H1 (cell line): ENCODE measurements around the gene PTPN1. TPM values are rescaled to one million over a fixed set of nuclear protein-coding genes. Genes with fewer than 3 reads are reported as not detected.

Experiments used
- CTCF ChIA-PET: fragments of 300-600 bp; sonication (Branson Sonifier 250); formaldehyde crosslinking; loops from one replicate; lab custom pipeline; 2021; ENCODE audit not compliant: partially characterized antibody; lab: Charles Lee
- POLR2A ChIA-PET: fragments of 300-600 bp; sonication (Branson Sonifier 250); formaldehyde crosslinking; loops from one replicate; lab custom pipeline; 2021; ENCODE audit warnings: inconsistent platforms; ENCODE audit not compliant: partially characterized antibody; lab: Charles Lee
- DNase-seq, 2 experiments: peaks; one replicate each; pipeline versions ENCODE4 v3.0.0 to v3.0.0-alpha.2; 2010 to 2022; ENCODE audit warnings: low spot score in 2 of 2, low read depth in 1 of 2, mixed read lengths in 1 of 2
- FAIRE-seq: peaks from 2 replicates; lab custom pipeline; 2011; peaks lifted over from hg19 to GRCh38; lab: Jason Lieb, UNC
- H2AFZ ChIP-seq: 2 replicates; pipeline ENCODE4 v1.8.1; 2012; ENCODE audit warnings: low read length, inconsistent platforms
- H2AK5ac ChIP-seq: 2 replicates; pipeline ENCODE4 v1.6.1; 2013; ENCODE audit warnings: low read depth, low read length
- H2BK120ac ChIP-seq: replicated peaks from 2 replicates; pipeline ENCODE3; 2013; ENCODE audit warnings: low read depth, low read length, inconsistent platforms
- H2BK12ac ChIP-seq: 2 replicates; pipeline ENCODE4 v1.6.1; 2013; ENCODE audit warnings: low read depth, low read length
- H2BK15ac ChIP-seq: 2 replicates; pipeline ENCODE4 v1.6.1; 2013; ENCODE audit warnings: low read length
- H2BK20ac ChIP-seq: 2 replicates; pipeline ENCODE4 v1.6.1; 2013; ENCODE audit warnings: low read length
- H2BK5ac ChIP-seq: 2 replicates; pipeline ENCODE4 v1.6.1; 2013; ENCODE audit warnings: low read depth, low read length
- H3K14ac ChIP-seq: 2 replicates; pipeline ENCODE4 v1.6.1; 2013; ENCODE audit warnings: inconsistent platforms; ENCODE audit not compliant: insufficient read length
- H3K18ac ChIP-seq: 2 replicates; pipeline ENCODE4 v1.6.1; 2013; ENCODE audit warnings: low read length; ENCODE audit errors: extremely low read depth
- H3K23ac ChIP-seq: 2 replicates; pipeline ENCODE4 v1.6.1; 2013; ENCODE audit warnings: inconsistent platforms; ENCODE audit not compliant: insufficient read length
- H3K23me2 ChIP-seq: 2 replicates; pipeline ENCODE4 v1.6.1; 2013; ENCODE audit warnings: low read depth, low read length
- H3K27ac ChIP-seq: 2 replicates; pipeline ENCODE4 v1.6.1; 2011; ENCODE audit warnings: low read depth, low read length, inconsistent platforms
- H3K27me3 ChIP-seq, 4 experiments: replicated peaks in 1 of 4; 1 replicate in 1 of 4; 2 replicates in 3 of 4; pipeline versions ENCODE4 v1.6.1 to v1.8.1; 2011 to 2013; ENCODE audit warnings: low read length in 3 of 4, mild to moderate bottlenecking in 3 of 4, inconsistent platforms in 2 of 4, mixed read lengths in 2 of 4, moderate library complexity in 1 of 4; ENCODE audit not compliant: control insufficient read depth in 3 of 4, insufficient read depth in 3 of 4; ENCODE audit errors: extremely low read depth in 1 of 4
- H3K36me3 ChIP-seq, 4 experiments: 2 replicates each; pipeline versions ENCODE4 v1.6.1 to v1.8.1; 2011 to 2013; ENCODE audit warnings: mild to moderate bottlenecking in 4 of 4, low read length in 3 of 4, moderate library complexity in 2 of 4, control low read depth in 1 of 4, inconsistent platforms in 1 of 4; ENCODE audit not compliant: insufficient read depth in 4 of 4, control insufficient read depth in 2 of 4
- H3K4ac ChIP-seq: replicated peaks from 2 replicates; pipeline ENCODE3; 2013; ENCODE audit warnings: low read length, low read depth, mixed read lengths, inconsistent platforms; ENCODE audit not compliant: insufficient read length
- H3K4me1 ChIP-seq, 4 experiments: replicated peaks in 1 of 4; 1 replicate in 1 of 4; 2 replicates in 3 of 4; pipeline versions ENCODE4 v1.6.1 to v1.8.1; 2011 to 2013; ENCODE audit warnings: low read length in 3 of 4, inconsistent platforms in 2 of 4, mixed read lengths in 1 of 4; ENCODE audit not compliant: insufficient read depth in 4 of 4, control insufficient read depth in 3 of 4
- H3K4me2 ChIP-seq, 2 experiments: 2 replicates each; pipeline versions ENCODE4 v1.6.1 to v1.8.1; 2011 to 2013; ENCODE audit warnings: low read depth in 2 of 2, low read length in 2 of 2, control low read depth in 1 of 2, inconsistent platforms in 1 of 2, mild to moderate bottlenecking in 1 of 2; ENCODE audit not compliant: insufficient read depth in 1 of 2
- H3K4me3 ChIP-seq, 4 experiments: fragments of 200-600, 300-600 bp in 1 of 4; sonication (generic), shearing (Covaris generic), sonication (Bioruptor Twin) in 1 of 4; 2 replicates each; pipeline versions ENCODE4 v1.5.1 to v1.8.1; 2011 to 2016; ENCODE audit warnings: low read length in 4 of 4, low read depth in 3 of 4, control low read depth in 2 of 4, inconsistent platforms in 2 of 4, mild to moderate bottlenecking in 2 of 4, mixed read lengths in 1 of 4, moderate library complexity in 1 of 4; ENCODE audit not compliant: insufficient read depth in 2 of 4; ENCODE audit errors: extremely low read depth in 1 of 4
- H3K56ac ChIP-seq: replicated peaks from 2 replicates; pipeline ENCODE3; 2013; ENCODE audit warnings: low read depth, mild to moderate bottlenecking, mixed read lengths, low read length, inconsistent platforms; ENCODE audit not compliant: insufficient read length
- H3K79me1 ChIP-seq: 2 replicates; pipeline ENCODE4 v1.6.1; 2013; ENCODE audit warnings: low read depth, low read length, control low read depth
- H3K79me2 ChIP-seq, 2 experiments: 2 replicates each; pipeline versions ENCODE4 v1.6.1 to v1.8.1; 2012 to 2013; ENCODE audit warnings: low read length in 2 of 2, mild to moderate bottlenecking in 2 of 2, inconsistent platforms in 1 of 2; ENCODE audit not compliant: insufficient read depth in 2 of 2, control insufficient read depth in 1 of 2
- H3K9ac ChIP-seq, 4 experiments: replicated peaks in 1 of 4; 1 replicate in 1 of 4; 2 replicates in 3 of 4; pipeline versions ENCODE4 v1.6.1 to v1.8.1; 2011 to 2013; ENCODE audit warnings: low read depth in 3 of 4, low read length in 3 of 4, control low read depth in 2 of 4, mild to moderate bottlenecking in 2 of 4, moderate library complexity in 2 of 4, inconsistent platforms in 1 of 4; ENCODE audit errors: extremely low read depth in 1 of 4
- H3K9me3 ChIP-seq, 2 experiments: 2 replicates each; pipeline versions ENCODE4 v1.6.1 to v1.8.1; 2012 to 2013; ENCODE audit warnings: mild to moderate bottlenecking in 2 of 2, moderate library complexity in 2 of 2, control low read depth in 1 of 2, inconsistent platforms in 1 of 2, low read depth in 1 of 2, low read length in 1 of 2, mixed read lengths in 1 of 2; ENCODE audit not compliant: insufficient read depth in 2 of 2
- H4K20me1 ChIP-seq, 2 experiments: replicated peaks in 1 of 2; 2 replicates each; pipeline versions ENCODE3 to v1.8.1; 2011 to 2013; ENCODE audit warnings: inconsistent platforms in 2 of 2, low read length in 2 of 2, mild to moderate bottlenecking in 1 of 2; ENCODE audit not compliant: insufficient read depth in 2 of 2, control insufficient read depth in 1 of 2
- H4K5ac ChIP-seq: 2 replicates; pipeline ENCODE4 v1.6.1; 2013; ENCODE audit warnings: low read length, low read depth, mixed read lengths, inconsistent platforms; ENCODE audit not compliant: insufficient read length
- H4K8ac ChIP-seq: 2 replicates; pipeline ENCODE4 v1.8.0; 2013; ENCODE audit warnings: mild to moderate bottlenecking, moderate library complexity, low read length, inconsistent platforms; ENCODE audit not compliant: insufficient read depth; ENCODE audit errors: extremely low read depth
- H4K91ac ChIP-seq: replicated peaks from 2 replicates; pipeline ENCODE3; 2013; ENCODE audit warnings: low read length, mixed read lengths, inconsistent platforms; ENCODE audit not compliant: insufficient read length
- ASH2L ChIP-seq: fragments of 200-600, 300-600 bp; sonication (generic); IDR thresholded peaks from one replicate; pipeline ENCODE4 v1.7.1; 2017; ENCODE audit warnings: low read length
- BACH1 ChIP-seq: IDR thresholded peaks from 2 replicates; pipeline ENCODE4 v1.6.1; 2012; ENCODE audit warnings: low read length, improper control_type of control experiment
- EP300 ChIP-seq, 2 experiments: IDR thresholded peaks; 1 replicate in 1 of 2; 2 replicates in 1 of 2; pipeline ENCODE4 v1.6.1; 2011 to 2012; ENCODE audit warnings: low read depth in 2 of 2, low read length in 2 of 2, mild to moderate bottlenecking in 2 of 2, borderline replicate concordance in 1 of 2, inconsistent platforms in 1 of 2, moderate library complexity in 1 of 2
- KDM5A ChIP-seq: fragments of 200-600 bp; IDR thresholded peaks from 2 replicates; pipeline ENCODE4 v1.7.1; 2012; ENCODE audit warnings: mild to moderate bottlenecking, low read length, inconsistent platforms, mixed read lengths
- RFX5 ChIP-seq: IDR thresholded peaks from 2 replicates; pipeline ENCODE4 v1.6.1; 2011; ENCODE audit warnings: low read depth, low read length, improper control_type of control experiment, borderline replicate concordance
- RNF2 ChIP-seq: fragments of 200-900, 300-1000 bp; sonication (generic); IDR thresholded peaks from 2 replicates; pipeline ENCODE4 v1.7.1; 2016; ENCODE audit warnings: borderline replicate concordance, low read depth, mild to moderate bottlenecking, antibody characterized with exemption, low read length; ENCODE audit not compliant: poor library complexity, severe bottlenecking; ENCODE audit errors: missing control alignments
- SIX5 ChIP-seq: IDR thresholded peaks from 2 replicates; pipeline ENCODE4 v1.6.1; 2011; ENCODE audit warnings: mild to moderate bottlenecking, low read depth, low read length
- SP1 ChIP-seq: IDR thresholded peaks from 2 replicates; pipeline ENCODE4 v1.6.1; 2011; ENCODE audit warnings: low read depth, low read length
- TEAD4 ChIP-seq: IDR thresholded peaks from 2 replicates; pipeline ENCODE4 v1.6.1; 2012; ENCODE audit warnings: low read depth, low read length, inconsistent platforms, mixed read lengths
- YY1 ChIP-seq: IDR thresholded peaks from 2 replicates; pipeline ENCODE4 v1.6.1; 2011; ENCODE audit warnings: low read depth, mild to moderate bottlenecking, low read length
- WGBS, 2 experiments: shearing (Covaris generic) in 1 of 2; methylation state at CpG; one replicate each; pipeline versions ENCODE4 v1.1.6 to v1.1.7; 2013 to 2015; ENCODE audit warnings: low lambda C conversion rate in 2 of 2, mixed read lengths in 2 of 2, inconsistent platforms in 1 of 2, low coverage in 1 of 2, missing lambda C conversion rate in 1 of 2; ENCODE audit not compliant: insufficient replicate concordance in 2 of 2, insufficient coverage in 1 of 2, insufficient read length in 1 of 2; ENCODE audit errors: extremely low coverage in 1 of 2, missing lambda C conversion rate in 1 of 2; 5-methylcytosine and 5-hydroxymethylcytosine counted together
- polyA plus RNA-seq, 7 experiments: library from polyadenylated mRNA; depleted of rRNA in 3 of 7; stranded (reverse) in 5 of 7; unstranded in 2 of 7; fragments of >200 nt in 5 of 7; fragments of 200-250 nt in 2 of 7; gene quantifications; 1 replicate in 5 of 7; 2 replicates in 1 of 7; 4 replicates in 1 of 7; pipeline versions ENCODE4 v1.2.1 to v1.2.3, GENCODE V29; 2011 to 2013; ENCODE audit warnings: missing spikeins in 2 of 7, mixed read lengths in 2 of 7
- total RNA-seq: library from RNA; stranded (reverse); fragmentation: NEBNext Ultra II Directional; extraction: Animal tissue kit (Norgen Biotek cat#: 25700); gene quantifications from 2 replicates; pipeline ENCODE4 v1.2.1, GENCODE V29; 2021

The PTPN1 gene
- total and polyA plus RNA-seq, 2 of the 8 experiments (the other 6 are each of a cell fraction or from before 2014, with no cell fraction given): 18.6 to 32.1 TPM

DNA sequence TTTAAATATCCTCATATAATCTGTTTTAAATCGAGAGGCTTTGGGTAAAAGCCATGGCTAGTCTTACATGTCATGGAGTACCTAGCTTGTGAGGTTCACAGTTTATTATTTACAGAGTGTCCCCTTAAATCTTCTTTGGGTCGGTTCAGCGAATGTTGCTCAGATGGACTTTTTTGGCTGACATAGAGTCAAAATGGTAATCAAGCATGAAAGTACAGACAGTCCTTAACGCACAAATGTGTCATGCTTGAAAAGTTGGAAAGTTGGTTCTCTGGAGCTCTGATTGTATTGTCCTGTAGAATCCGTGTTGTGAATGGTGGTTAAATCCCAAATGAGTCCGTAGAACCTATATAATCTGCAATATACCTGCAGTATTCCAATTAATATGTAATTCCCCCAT lies 22.0 kb downstream of the PTPN1 start:
- no peak overlapping the region for H2BK120ac ChIP-seq
- no peaks in the 10 kb centered on the region for H3K27me3 ChIP-seq
- no peak overlapping the region for H3K23ac ChIP-seq
- H2AK5ac ChIP-seq: no peak overlapping the region
- no peaks in the 10 kb centered on the region for H3K36me3 ChIP-seq
- H3K4me2 ChIP-seq: no peak overlapping the region
- no peak overlapping the region for H4K8ac ChIP-seq
- H3K27ac ChIP-seq: no peak overlapping the region
- POLR2A ChIA-PET: interaction anchor here (1.0 to 1.5 kb wide), 2 partner anchors 17 to 19 kb away, joined by 4 to 10 read pairs; no protein-coding TSS in a partner anchor
- H3K9me3 ChIP-seq: no peaks in the 10 kb centered on the region
- no peak overlapping the region for H4K5ac ChIP-seq
- no peak overlapping the region for H3K14ac ChIP-seq
- H3K9ac ChIP-seq: no peak overlapping the region
- CTCF ChIA-PET: interaction anchor here (0.7 to 1.4 kb wide), 3 partner anchors 13 to 72 kb away, joined by 3 to 4 read pairs (median 3); no protein-coding TSS in a partner anchor
- no peaks in the 10 kb centered on the region for H3K4me1 ChIP-seq
- FAIRE-seq (no peak), DNase-seq (no peak)
- H4K91ac ChIP-seq: no peak overlapping the region
- H3K18ac ChIP-seq: no peak overlapping the region
- H2AFZ ChIP-seq: no peak overlapping the region
- H3K23me2 ChIP-seq: no peaks in the 10 kb centered on the region
- no peak overlapping the region for H3K4ac ChIP-seq
- peaks cover 4 to 5% of the 10 kb centered on the region in 2 experiments for H4K20me1 ChIP-seq
- H3K56ac ChIP-seq: no peak overlapping the region
- peaks cover 4 to 63% of the 10 kb centered on the region in 2 experiments; a peak in 3 of 4 replicates for H3K79me2 ChIP-seq
- 87% methylated on average over 6 of the region's 6 CpGs; no CpG with 5 or more reads in 1 of the 2 experiments for WGBS, 2 experiments
- no peak overlapping the region for H3K4me3 ChIP-seq
- no peak overlapping the region for H2BK15ac ChIP-seq
- peaks cover 9% of the 10 kb centered on the region for H3K79me1 ChIP-seq
- H2BK5ac ChIP-seq: no peak overlapping the region
- H2BK12ac ChIP-seq: no peak overlapping the region
- H2BK20ac ChIP-seq: no peak overlapping the region
- no peak for TF ChIP-seq BACH1
- no peak for TF ChIP-seq YY1
- no peak for TF ChIP-seq RNF2
- TF ChIP-seq SP1: no peak
- TF ChIP-seq ASH2L: no peak
- TF ChIP-seq SIX5: no peak
- no peak for TF ChIP-seq TEAD4
- TF ChIP-seq KDM5A: no peak
- no peak for TF ChIP-seq RFX5
- no peak for TF ChIP-seq EP300 (IDR thresholded peaks at IDR 0.05; ENCODE audit: borderline replicate concordance in 1 of 2, low read depth in 2 of 2, low read length in 2 of 2)
